ENCODE measurements around the gene RAB20.

Gene RAB20

GRCh38 chr13:110555601-110556223 is 5.8 kb downstream of the RAB20 start:
- no peak for DNase-seq (ENCODE audit: low read depth)
- TF ChIP-seq, protein P1, sequence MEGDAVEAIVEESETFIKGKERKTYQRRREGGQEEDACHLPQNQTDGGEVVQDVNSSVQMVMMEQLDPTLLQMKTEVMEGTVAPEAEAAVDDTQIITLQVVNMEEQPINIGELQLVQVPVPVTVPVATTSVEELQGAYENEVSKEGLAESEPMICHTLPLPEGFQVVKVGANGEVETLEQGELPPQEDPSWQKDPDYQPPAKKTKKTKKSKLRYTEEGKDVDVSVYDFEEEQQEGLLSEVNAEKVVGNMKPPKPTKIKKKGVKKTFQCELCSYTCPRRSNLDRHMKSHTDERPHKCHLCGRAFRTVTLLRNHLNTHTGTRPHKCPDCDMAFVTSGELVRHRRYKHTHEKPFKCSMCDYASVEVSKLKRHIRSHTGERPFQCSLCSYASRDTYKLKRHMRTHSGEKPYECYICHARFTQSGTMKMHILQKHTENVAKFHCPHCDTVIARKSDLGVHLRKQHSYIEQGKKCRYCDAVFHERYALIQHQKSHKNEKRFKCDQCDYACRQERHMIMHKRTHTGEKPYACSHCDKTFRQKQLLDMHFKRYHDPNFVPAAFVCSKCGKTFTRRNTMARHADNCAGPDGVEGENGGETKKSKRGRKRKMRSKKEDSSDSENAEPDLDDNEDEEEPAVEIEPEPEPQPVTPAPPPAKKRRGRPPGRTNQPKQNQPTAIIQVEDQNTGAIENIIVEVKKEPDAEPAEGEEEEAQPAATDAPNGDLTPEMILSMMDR (conservative IDR thresholded peaks at IDR 0.05; ENCODE audit: low read depth, low read length): no peak
- H3K4me3 ChIP-seq (ENCODE audit: low read length): no peak overlapping the region

DNA sequence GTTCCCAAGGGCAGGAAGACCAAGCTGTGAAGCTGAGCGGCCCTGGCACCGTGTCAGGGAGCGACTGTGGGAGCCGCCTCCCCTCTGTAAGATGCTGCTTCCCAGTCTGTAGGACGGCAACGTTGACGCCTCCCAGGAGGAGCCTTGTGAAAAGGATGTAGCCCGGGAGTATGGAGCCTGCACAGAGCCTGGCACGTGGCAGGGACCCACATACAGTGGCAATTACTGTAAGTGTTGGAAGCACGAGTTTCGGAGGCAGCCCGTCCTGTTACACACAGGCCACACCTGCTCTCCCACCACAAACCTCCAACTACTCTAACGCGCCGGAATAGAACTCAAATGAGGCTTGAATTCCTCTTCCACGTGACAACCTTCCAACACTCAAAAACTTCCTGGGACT is 6.6 kb downstream of the RAB20 start:
- H3K4me3 ChIP-seq (ENCODE audit: low read length): no peak overlapping the region
- no peak for DNase-seq (ENCODE audit: low read depth)
- TF ChIP-seq, protein P1 (conservative IDR thresholded peaks at IDR 0.05; ENCODE audit: low read depth, low read length): no peak

GRCh38 chr13:110554227-110554836 is 7.2 kb downstream of the RAB20 start:
- no peak overlapping the region for H3K4me3 ChIP-seq (ENCODE audit: low read length)
- TF ChIP-seq, protein P1 (conservative IDR thresholded peaks at IDR 0.05; ENCODE audit: low read depth, low read length): no peak
- DNase-seq (ENCODE audit: low read depth): no peak

DNA sequence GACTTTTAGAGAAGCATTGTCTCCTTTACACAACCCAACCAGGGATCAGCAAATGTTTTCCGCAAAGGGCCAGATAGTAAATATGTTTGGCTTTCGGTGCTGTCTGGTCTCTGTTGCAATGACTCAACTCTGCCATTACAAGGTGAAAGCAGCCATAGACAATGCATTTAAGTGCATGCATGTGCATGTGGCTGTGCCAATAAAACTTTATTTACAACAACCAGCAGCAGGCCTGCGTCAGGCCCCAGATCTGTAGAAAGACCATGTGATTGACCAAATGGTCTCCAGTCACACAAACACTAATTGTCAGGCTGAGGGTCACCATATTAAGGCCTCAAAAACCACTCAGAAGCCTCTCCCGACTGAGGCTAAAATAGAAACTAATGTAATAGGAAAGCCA is 8.1 kb downstream of the RAB20 start:
- no peak overlapping the region for H3K4me3 ChIP-seq (ENCODE audit: low read length)
- DNase-seq (ENCODE audit: low read depth): no peak
- TF ChIP-seq, protein P1 (conservative IDR thresholded peaks at IDR 0.05; ENCODE audit: low read depth, low read length): no peak

DNA sequence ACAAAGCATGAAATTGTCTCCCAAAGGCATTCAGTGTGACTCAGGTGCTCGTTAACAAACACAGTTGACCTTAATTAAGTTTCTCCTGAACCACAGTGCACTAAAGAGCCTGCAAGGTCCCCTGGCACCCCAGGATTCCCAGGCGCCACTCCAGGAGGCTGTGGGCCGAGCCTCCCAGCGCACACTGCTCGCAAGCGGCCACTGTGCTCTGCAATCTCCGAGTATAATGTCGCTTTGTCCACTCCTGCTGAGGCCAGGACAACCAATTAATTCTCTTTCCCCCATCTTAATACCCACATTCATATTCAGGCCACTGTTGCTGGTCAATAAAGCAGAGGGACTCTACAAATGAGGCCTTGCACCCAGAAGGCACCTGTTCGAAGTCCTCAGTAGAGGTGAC is 8.8 kb downstream of the RAB20 start:
- DNase-seq (ENCODE audit: low read depth): no peak
- TF ChIP-seq, protein P1 (conservative IDR thresholded peaks at IDR 0.05; ENCODE audit: low read depth, low read length): no peak
- H3K4me3 ChIP-seq (ENCODE audit: low read length): no peak overlapping the region

GRCh38 chr13:110551284-110551683 is 10.2 kb downstream of the RAB20 start:
- DNase-seq (ENCODE audit: low read depth): no peak
- TF ChIP-seq, protein P1 (conservative IDR thresholded peaks at IDR 0.05; ENCODE audit: low read depth, low read length): no peak
- no peak overlapping the region for H3K4me3 ChIP-seq (ENCODE audit: low read length)

DNA sequence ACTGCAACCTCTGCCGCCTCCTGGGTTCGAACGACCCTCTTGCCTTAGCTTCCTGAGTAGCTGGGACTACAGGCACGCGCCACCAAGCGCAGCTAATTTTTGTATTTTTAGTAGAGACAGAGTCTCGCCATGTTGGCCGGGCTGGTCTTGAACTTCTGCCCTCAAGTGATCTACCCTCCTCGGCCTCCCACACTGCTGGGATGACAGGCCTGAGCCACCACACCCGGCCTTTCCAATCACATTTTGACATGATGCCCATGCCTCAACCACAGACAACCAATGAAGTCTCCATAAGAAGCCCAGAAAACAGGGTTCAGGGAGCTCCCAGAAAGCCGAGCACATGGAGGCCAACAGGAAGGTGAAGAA is 11.7 kb downstream of the RAB20 start:
- no peak for DNase-seq (ENCODE audit: low read depth)
- H3K4me3 ChIP-seq (ENCODE audit: low read length): no peak overlapping the region
- TF ChIP-seq, protein P1 (conservative IDR thresholded peaks at IDR 0.05; ENCODE audit: low read depth, low read length): no peak
